GM12864 (cell line): Measurements from ENCODE around the gene CDH19.
"Not testable (repeated sequence)": the region's sequence is repeated elsewhere in the genome, so short reads cannot be mapped to it uniquely, and the experiment has no call there.

Source experiments
- DNase-seq: peaks from one replicate; pipeline ENCODE4 v3.0.0-alpha.2; 2011; ENCODE audit warnings: low read depth
- H3K4me3 ChIP-seq: 2 replicates; pipeline ENCODE4 v1.5.1; 2011; ENCODE audit warnings: mild to moderate bottlenecking, low read depth, low read length, control low read depth
- TF ChIP-seq, protein P1 (sequence below): IDR thresholded peaks from 2 replicates; pipeline ENCODE4 v1.5.1; 2011; ENCODE audit warnings: low read depth, mild to moderate bottlenecking, moderate library complexity, low read length, control low read depth, inconsistent platforms; ENCODE audit errors: missing control alignments

CDH19 gene

DNA sequence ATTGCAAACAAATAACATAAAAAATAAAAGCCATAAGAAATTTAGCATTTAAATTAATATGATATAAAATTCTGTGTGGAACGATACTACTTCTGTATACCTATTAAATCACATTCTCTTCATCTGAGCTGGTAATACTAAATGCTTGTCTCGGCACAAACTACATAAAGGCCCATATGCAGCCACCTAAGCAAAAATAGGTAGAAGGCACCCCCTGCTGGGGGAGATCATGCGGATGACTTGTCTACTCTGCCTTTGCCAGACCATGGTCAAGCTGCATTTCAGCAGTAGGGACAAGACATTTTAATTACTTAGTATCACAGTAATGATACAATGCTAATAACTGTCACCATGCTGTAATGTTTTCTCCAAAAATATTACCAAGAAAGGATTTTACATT is 108.0 kb downstream of the CDH19 start:
- TF ChIP-seq, protein P1, sequence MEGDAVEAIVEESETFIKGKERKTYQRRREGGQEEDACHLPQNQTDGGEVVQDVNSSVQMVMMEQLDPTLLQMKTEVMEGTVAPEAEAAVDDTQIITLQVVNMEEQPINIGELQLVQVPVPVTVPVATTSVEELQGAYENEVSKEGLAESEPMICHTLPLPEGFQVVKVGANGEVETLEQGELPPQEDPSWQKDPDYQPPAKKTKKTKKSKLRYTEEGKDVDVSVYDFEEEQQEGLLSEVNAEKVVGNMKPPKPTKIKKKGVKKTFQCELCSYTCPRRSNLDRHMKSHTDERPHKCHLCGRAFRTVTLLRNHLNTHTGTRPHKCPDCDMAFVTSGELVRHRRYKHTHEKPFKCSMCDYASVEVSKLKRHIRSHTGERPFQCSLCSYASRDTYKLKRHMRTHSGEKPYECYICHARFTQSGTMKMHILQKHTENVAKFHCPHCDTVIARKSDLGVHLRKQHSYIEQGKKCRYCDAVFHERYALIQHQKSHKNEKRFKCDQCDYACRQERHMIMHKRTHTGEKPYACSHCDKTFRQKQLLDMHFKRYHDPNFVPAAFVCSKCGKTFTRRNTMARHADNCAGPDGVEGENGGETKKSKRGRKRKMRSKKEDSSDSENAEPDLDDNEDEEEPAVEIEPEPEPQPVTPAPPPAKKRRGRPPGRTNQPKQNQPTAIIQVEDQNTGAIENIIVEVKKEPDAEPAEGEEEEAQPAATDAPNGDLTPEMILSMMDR: peak; percentile 32
- no peak overlapping the region for H3K4me3 ChIP-seq
- peak; percentile 7 for DNase-seq

DNA sequence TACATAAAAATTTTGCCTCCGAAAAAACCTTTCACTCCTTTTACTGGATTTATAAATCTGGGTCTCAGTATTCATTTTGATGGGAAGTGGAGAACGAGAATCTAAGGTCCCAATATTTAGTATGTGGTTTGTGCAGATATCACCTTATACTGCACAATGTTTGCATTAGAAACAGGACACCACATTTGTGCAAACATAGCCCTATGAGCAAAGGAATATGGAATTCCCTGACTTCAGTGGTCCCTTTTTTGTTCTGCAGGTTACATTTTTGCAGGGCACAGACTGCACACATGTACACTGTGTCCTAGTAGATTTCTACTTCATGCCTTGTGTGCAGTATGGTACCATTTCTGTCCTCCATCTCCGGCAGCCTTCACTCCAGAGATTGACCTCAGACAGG is 130.0 kb downstream of the CDH19 start:
- H3K4me3 ChIP-seq: no peak overlapping the region
- DNase-seq: no peak
- TF ChIP-seq, protein P1: no peak

DNA sequence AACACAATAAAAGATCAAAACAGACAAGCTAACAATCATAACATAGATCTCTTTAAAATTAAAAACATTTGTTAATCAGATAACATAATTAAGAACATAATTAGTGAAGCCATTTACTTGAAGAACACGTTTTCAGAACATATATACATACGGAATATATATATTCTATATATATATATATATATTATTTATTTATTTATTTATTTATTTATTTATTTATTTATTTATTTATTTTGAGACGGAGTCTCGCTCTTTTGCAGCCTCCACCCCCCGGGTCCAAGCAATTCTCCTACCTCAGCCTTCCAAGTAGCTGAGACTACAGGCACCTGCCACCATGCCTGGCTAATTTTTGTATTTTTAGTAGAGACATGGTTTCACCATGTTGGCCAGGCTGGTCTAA is 137.7 kb downstream of the CDH19 start:
- H3K4me3 ChIP-seq, DNase-seq: not testable (repeated sequence)

DNA sequence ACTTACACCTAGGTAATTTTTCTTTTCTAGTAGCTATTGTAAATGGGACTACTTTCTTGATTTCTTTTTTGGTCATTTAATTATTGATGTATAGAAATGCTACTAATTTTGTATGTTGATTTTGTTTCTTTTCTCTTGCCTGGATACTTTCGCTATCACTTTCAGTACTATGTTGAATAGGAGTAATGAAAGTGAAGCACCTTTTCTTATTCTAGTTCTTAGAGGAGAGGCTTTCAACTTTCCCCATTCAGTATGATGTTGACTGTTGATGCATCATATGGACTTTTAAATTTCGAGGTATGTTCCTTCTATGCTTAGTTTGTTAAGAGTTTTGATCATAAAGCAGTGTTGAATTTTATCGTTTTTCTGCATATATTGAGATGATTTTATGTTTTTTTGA is 142.5 kb downstream of the CDH19 start:
- no peak overlapping the region for H3K4me3 ChIP-seq
- no peak for DNase-seq
- TF ChIP-seq, protein P1: no peak

DNA sequence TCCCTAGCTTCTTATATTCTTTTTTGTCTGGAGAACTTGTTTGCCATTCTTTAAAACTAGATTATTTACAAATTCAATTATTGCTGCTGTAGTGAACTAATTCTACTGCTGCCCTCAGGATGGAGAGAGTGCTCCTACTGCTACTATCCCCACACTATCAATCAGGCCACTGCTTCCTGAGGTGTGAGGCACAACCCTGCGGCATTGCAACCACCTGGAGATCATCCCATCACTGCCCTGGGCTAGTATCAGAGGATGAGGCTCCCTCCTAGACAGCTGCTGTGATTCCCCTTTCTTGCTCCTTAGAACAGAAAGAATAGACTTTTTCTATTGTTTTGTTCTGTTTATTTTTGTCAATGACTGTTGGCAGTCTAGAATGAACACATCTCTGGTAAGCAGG is 146.6 kb downstream of the CDH19 start:
- H3K4me3 ChIP-seq: no peak overlapping the region
- DNase-seq: no peak
- TF ChIP-seq, protein P1: no peak
